Activated CD4-positive, CD25-positive, alpha-beta regulatory T cell treated with anti-CD3 and anti-CD28 coated beads, Interleukin-2, amount 50 U/mL, for 72 hours (primary cell): ENCODE data around the gene AHSG.

Experiments
- DNase-seq: peaks from one replicate; pipeline ENCODE4 v3.0.0; 2021

Gene AHSG

GRCh38 chr3:186644683-186645082 is 31.8 kb downstream of the AHSG start:
- no peak for DNase-seq

GRCh38 chr3:186646106-186646505 is 33.2 kb downstream of the AHSG start:
- DNase-seq = no peak

GRCh38 chr3:186646841-186647240 is 34.0 kb downstream of the AHSG start:
- no peak for DNase-seq

- no peak for DNase-seq
Observed at GRCh38 chr3:186648851-186649250, 36.0 kb downstream of the AHSG start.

GRCh38 chr3:186651678-186652215 is 38.9 kb downstream of the AHSG start:
- DNase-seq = no peak

- no peak for DNase-seq
Observed at GRCh38 chr3:186653080-186653707, 40.3 kb downstream of the AHSG start.

GRCh38 chr3:186653984-186654383 is 41.1 kb downstream of the AHSG start:
- no peak for DNase-seq

- DNase-seq = no peak
Observed at GRCh38 chr3:186663361-186664118, 50.7 kb downstream of the AHSG start.

GRCh38 chr3:186664119-186664495 is 51.2 kb downstream of the AHSG start:
- no peak for DNase-seq

- DNase-seq = no peak
Observed at GRCh38 chr3:186664506-186664905, 51.6 kb downstream of the AHSG start.

GRCh38 chr3:186665625-186666188 is 52.8 kb downstream of the AHSG start, which contains the start of gene HRG:
Gene HRG, plus strand, starts transcription at chr3:186666014. Its CDS starts 18 bp downstream, at chr3:186666032.
- no peak for DNase-seq

GRCh38 chr3:186668426-186668825 is 55.6 kb downstream of the AHSG start:
- DNase-seq = no peak

GRCh38 chr3:186669378-186670084 is 56.7 kb downstream of the AHSG start:
- no peak for DNase-seq

- DNase-seq = no peak
Observed at GRCh38 chr3:186670155-186670554, 57.3 kb downstream of the AHSG start.
